ENCODE results near the gene MICAL3.

DNA sequence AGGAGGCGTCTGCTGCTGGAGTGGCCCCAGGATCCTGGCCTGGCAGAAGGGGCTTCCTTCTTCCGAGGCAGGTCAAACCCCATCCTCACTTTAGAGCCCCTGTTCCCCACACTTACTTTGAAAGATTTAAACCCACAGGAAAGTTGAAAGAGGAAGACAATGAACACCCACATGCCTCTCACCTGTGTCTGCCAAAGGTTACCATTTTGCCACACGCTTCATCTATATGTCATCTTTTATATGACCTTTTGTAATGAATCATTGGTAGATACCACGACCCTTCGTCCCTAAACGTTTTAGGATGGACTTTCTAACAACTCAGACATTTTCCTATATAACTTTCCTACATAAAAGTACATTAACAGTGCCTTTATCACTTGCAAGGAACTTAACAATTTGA, 210.3 kb downstream of the MICAL3 start:
- TF ChIP-seq POLR2A (IDR thresholded peaks at IDR 0.05), result no peak
- TF ChIP-seq, protein P1, sequence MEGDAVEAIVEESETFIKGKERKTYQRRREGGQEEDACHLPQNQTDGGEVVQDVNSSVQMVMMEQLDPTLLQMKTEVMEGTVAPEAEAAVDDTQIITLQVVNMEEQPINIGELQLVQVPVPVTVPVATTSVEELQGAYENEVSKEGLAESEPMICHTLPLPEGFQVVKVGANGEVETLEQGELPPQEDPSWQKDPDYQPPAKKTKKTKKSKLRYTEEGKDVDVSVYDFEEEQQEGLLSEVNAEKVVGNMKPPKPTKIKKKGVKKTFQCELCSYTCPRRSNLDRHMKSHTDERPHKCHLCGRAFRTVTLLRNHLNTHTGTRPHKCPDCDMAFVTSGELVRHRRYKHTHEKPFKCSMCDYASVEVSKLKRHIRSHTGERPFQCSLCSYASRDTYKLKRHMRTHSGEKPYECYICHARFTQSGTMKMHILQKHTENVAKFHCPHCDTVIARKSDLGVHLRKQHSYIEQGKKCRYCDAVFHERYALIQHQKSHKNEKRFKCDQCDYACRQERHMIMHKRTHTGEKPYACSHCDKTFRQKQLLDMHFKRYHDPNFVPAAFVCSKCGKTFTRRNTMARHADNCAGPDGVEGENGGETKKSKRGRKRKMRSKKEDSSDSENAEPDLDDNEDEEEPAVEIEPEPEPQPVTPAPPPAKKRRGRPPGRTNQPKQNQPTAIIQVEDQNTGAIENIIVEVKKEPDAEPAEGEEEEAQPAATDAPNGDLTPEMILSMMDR (IDR thresholded peaks at IDR 0.05), result no peak

Measured in tibial nerve (tissue), 3 donors.